Natural killer cell (primary cell): ENCODE data around the gene ABI3BP. TPM values are rescaled to one million over a fixed set of nuclear protein-coding genes. Genes with fewer than 3 reads are reported as not detected.

Experiments
- ATAC-seq, 3 donors: fragments of 150-1000 bp in 2 of 3; fragments of 200-7000 bp in 1 of 3; cut with Tn5 transposase; 1 replicate in 1 of 3; 2 replicates in 2 of 3; pipeline ENCODE4 v1.10.0; 2021; ENCODE audit warnings: mild to moderate bottlenecking in 2 of 3, moderate library complexity in 2 of 3
- DNase-seq, 2 donors: peaks; one replicate each; pipeline versions ENCODE4 v3.0.0 to v3.0.0-alpha.2; 2013 to 2021; ENCODE audit warnings: mixed read lengths in 1 of 2
- H3K27ac ChIP-seq: one replicate; pipeline ENCODE4 v1.5.1; 2013; ENCODE audit warnings: mild to moderate bottlenecking, low read length
- H3K27me3 ChIP-seq: one replicate; pipeline ENCODE4 v1.6.1; 2013; ENCODE audit warnings: low read length; ENCODE audit not compliant: control insufficient read depth, insufficient read depth
- H3K36me3 ChIP-seq: one replicate; pipeline ENCODE4 v1.6.1; 2013; ENCODE audit warnings: low read length; ENCODE audit not compliant: control insufficient read depth, insufficient read depth
- H3K4me1 ChIP-seq: one replicate; pipeline ENCODE4 v1.6.1; 2013; ENCODE audit warnings: low read length; ENCODE audit not compliant: control insufficient read depth, insufficient read depth
- H3K4me3 ChIP-seq: one replicate; pipeline ENCODE4 v1.5.1; 2013; ENCODE audit warnings: low read length
- H3K9me3 ChIP-seq: one replicate; pipeline ENCODE4 v1.6.1; 2013; ENCODE audit warnings: low read length; ENCODE audit not compliant: control insufficient read depth, insufficient read depth
- H3K27ac Mint-ChIP-seq, 2 donors: one replicate each; pipeline ENCODE4 v1.8.0; 2022; ENCODE audit warnings: mild to moderate bottlenecking in 2 of 2, mixed read lengths in 2 of 2, moderate library complexity in 1 of 2
- H3K27me3 Mint-ChIP-seq, 2 donors: one replicate each; pipeline ENCODE4 v1.8.0; 2022; ENCODE audit warnings: low read depth in 2 of 2, mixed read lengths in 2 of 2
- H3K36me3 Mint-ChIP-seq: one replicate; pipeline ENCODE4 v1.8.0; 2022; ENCODE audit warnings: mixed read lengths
- H3K4me1 Mint-ChIP-seq, 2 donors: one replicate each; pipeline ENCODE4 v1.8.0; 2022; ENCODE audit warnings: mixed read lengths in 2 of 2
- H3K4me3 Mint-ChIP-seq: one replicate; pipeline ENCODE4 v1.8.0; 2022; ENCODE audit warnings: mild to moderate bottlenecking, moderate library complexity, mixed read lengths
- H3K9me3 Mint-ChIP-seq, 2 donors: one replicate each; pipeline ENCODE4 v1.8.0; 2022; ENCODE audit warnings: mixed read lengths in 2 of 2
- WGBS: methylation state at CpG from one replicate; pipeline ENCODE4 v1.1.7; 2013; ENCODE audit warnings: missing lambda C conversion rate; ENCODE audit not compliant: insufficient coverage; 5-methylcytosine and 5-hydroxymethylcytosine counted together
- intact Hi-C: fragments of 100-400 bp; cut with micrococcal nuclease; formaldehyde crosslinking; loops from one replicate; pipeline ENCODE4 v1.14.2; 2022
- total RNA-seq, 4 donors: library from RNA; stranded (reverse); fragments of 120-200 nt in 1 of 4; gene quantifications; one replicate each; pipeline versions ENCODE4 v1.2.3 to v1.2.4, GENCODE V29; 2013 to 2022
- TF ChIP-seq, protein P1 (sequence below): fragments of 200-600 bp; IDR thresholded peaks from one replicate; pipeline ENCODE4 v1.8.0; 2022; ENCODE audit warnings: antibody characterized with exemption

The ABI3BP gene
- total RNA-seq, 3 donors from 2014 or later (not counting 1 experiment from before 2014, with no cell fraction given): not detected

DNA sequence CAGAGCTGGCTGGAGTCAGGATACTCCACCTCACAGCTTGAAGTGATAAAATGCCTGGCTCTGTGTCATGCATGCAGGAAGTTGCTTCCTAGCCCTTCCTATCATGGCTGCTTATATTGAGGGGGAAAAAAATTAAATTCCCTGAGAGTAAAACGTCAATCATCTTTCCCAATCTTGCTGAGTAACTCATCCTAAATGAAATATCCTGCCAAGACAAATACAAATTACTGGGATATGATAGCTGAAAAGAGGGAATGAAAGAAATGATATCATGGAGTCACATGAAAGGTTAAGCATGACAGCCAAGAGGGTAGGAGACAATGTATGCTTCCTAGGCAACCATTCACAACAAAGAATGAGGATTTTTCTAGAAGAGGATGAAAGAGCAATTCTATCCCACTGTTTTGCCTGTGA is 110.6 kb downstream of the ABI3BP start:
- ATAC-seq (no peak), DNase-seq (no peak)
- Mint-ChIP-seq H3K36me3 (no peaks in the 10 kb centered on the region), H3K4me3 (no peak overlapping the region), H3K27me3 (no peaks in the 10 kb centered on the region), H3K4me1 (no peaks in the 10 kb centered on the region), H3K9me3 (no peaks in the 10 kb centered on the region), H3K27ac (no peak overlapping the region)
- no peak overlapping the region for H3K4me3 ChIP-seq
- no peaks in the 10 kb centered on the region for H3K36me3 ChIP-seq
- no peaks in the 10 kb centered on the region for H3K4me1 ChIP-seq
- intact Hi-C loops: no loop called here
- H3K9me3 ChIP-seq: no peaks in the 10 kb centered on the region
- no peaks in the 10 kb centered on the region for H3K27me3 ChIP-seq
- WGBS: no CpG with 5 or more reads among the region's 1 CpG
- TF ChIP-seq, protein P1, sequence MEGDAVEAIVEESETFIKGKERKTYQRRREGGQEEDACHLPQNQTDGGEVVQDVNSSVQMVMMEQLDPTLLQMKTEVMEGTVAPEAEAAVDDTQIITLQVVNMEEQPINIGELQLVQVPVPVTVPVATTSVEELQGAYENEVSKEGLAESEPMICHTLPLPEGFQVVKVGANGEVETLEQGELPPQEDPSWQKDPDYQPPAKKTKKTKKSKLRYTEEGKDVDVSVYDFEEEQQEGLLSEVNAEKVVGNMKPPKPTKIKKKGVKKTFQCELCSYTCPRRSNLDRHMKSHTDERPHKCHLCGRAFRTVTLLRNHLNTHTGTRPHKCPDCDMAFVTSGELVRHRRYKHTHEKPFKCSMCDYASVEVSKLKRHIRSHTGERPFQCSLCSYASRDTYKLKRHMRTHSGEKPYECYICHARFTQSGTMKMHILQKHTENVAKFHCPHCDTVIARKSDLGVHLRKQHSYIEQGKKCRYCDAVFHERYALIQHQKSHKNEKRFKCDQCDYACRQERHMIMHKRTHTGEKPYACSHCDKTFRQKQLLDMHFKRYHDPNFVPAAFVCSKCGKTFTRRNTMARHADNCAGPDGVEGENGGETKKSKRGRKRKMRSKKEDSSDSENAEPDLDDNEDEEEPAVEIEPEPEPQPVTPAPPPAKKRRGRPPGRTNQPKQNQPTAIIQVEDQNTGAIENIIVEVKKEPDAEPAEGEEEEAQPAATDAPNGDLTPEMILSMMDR: no peak
- H3K27ac ChIP-seq: no peak overlapping the region

DNA sequence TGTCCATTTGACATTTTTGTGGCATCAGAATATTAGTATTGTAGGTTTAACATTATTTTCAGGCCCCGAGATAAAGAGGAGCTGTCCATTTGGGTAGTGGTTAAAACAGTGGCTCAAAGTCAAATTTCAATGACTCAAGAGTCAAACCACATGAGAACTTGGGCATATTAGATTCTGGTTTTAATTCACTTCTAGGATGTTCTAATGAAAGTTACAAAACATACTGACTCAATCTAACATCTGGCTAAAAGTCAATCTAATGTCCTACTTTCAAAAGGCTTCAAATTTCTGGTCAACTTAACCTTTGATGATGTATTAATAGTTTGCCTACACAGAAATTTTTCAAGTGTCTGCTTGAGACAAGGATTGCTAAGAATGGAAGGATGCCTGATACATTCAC is 112.4 kb downstream of the ABI3BP start:
- Mint-ChIP-seq H3K27me3 (no peaks in the 10 kb centered on the region), H3K27ac (no peak overlapping the region), H3K9me3 (no peaks in the 10 kb centered on the region), H3K4me1 (no peaks in the 10 kb centered on the region), H3K4me3 (no peak overlapping the region), H3K36me3 (no peaks in the 10 kb centered on the region)
- Histone ChIP-seq H3K4me1 (no peaks in the 10 kb centered on the region), H3K27me3 (no peaks in the 10 kb centered on the region), H3K4me3 (no peak overlapping the region), H3K9me3 (no peaks in the 10 kb centered on the region), H3K27ac (no peak overlapping the region), H3K36me3 (no peaks in the 10 kb centered on the region)
- intact Hi-C loops: no loop called here
- TF ChIP-seq, protein P1: no peak
- DNase-seq: no peak
- WGBS: 86% methylated on average over 1 of the region's 1 CpG
- no peak for ATAC-seq

DNA sequence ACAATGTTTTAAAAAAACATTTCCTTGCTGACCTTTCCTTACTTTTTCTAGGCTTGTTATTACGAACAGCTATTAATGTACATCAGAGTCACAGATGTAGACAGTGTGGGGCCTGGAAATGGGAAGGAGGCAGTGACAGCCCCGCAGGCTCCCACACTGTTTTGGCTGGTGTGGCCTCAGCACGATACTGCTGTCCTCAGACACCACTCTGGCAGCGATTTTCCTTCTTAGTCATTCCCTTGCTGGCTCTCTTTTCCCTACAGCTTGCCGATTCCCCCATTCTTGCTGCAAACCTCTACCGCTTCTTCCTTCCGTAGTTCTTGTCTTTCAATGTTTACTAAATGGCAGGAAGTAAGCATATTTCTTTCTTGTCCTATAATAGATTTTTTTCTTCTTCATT is 113.1 kb downstream of the ABI3BP start:
- no peaks in the 10 kb centered on the region for H3K36me3 ChIP-seq
- intact Hi-C loops: no loop called here

More for the DNA sequence above, 113.1 kb downstream of the ABI3BP start:
- Histone ChIP-seq H3K4me3 (no peak overlapping the region), H3K9me3 (no peaks in the 10 kb centered on the region), H3K27me3 (no peaks in the 10 kb centered on the region), H3K27ac (no peak overlapping the region), H3K4me1 (no peaks in the 10 kb centered on the region)
- TF ChIP-seq, protein P1: no peak
- WGBS: 87% methylated on average over 5 of the region's 7 CpGs
- Mint-ChIP-seq H3K4me1 (no peaks in the 10 kb centered on the region), H3K9me3 (no peaks in the 10 kb centered on the region), H3K4me3 (no peak overlapping the region), H3K27me3 (no peaks in the 10 kb centered on the region), H3K36me3 (no peaks in the 10 kb centered on the region), H3K27ac (no peak overlapping the region)
- ATAC-seq (no peak), DNase-seq (no peak)
